ENCODE results near the gene ITPR1. TPM values are rescaled to one million over a fixed set of nuclear protein-coding genes. Genes with fewer than 3 reads are reported as not detected.

The ITPR1 gene
- total and polyA plus RNA-seq, 2 experiments from 2014 or later, result 6.8 to 21.0 TPM

GRCh38 chr3:4808637-4809036 is 315.5 kb downstream of the ITPR1 start:
- no peaks in the 10 kb centered on the region for H3K9me2 ChIP-seq (ENCODE audit: insufficient read depth)
- no peak overlapping the region for H3K4me2 ChIP-seq
- H3K36me3 ChIP-seq (ENCODE audit: insufficient read depth), result no peaks in the 10 kb centered on the region
- H3K4me3 ChIP-seq, result no peak overlapping the region
- no peak overlapping the region for H3K27ac Mint-ChIP-seq
- no peaks in the 10 kb centered on the region for H3F3A ChIP-seq (replicated peaks; ENCODE audit: low read depth)
- H2AFZ ChIP-seq, result no peak overlapping the region
- H3K9me3 Mint-ChIP-seq, result no peaks in the 10 kb centered on the region
- ATAC-seq, result no peak
- DNase-seq (ENCODE audit: low spot score), result no peak
- no peak overlapping the region for H3K4me3 Mint-ChIP-seq
- no peaks in the 10 kb centered on the region for H3K36me3 Mint-ChIP-seq (ENCODE audit: low read depth)
- no peak for TF ChIP-seq EZH2 (IDR thresholded peaks at IDR 0.05; ENCODE audit: low read depth, unreplicated experiment)
- no peak for TF ChIP-seq CREB1 (CRISPR knock-in tag; IDR thresholded peaks at IDR 0.05; ENCODE audit: low read depth)
- TF ChIP-seq REST (IDR thresholded peaks at IDR 0.05; ENCODE audit: unreplicated experiment), result no peak
- no peak for TF ChIP-seq ZNF114 (CRISPR knock-in tag; IDR thresholded peaks at IDR 0.05)
- no peak for TF ChIP-seq ZNF462 (CRISPR knock-in tag; IDR thresholded peaks at IDR 0.05)
- TF ChIP-seq EZH2phosphoT487 (IDR thresholded peaks at IDR 0.05; ENCODE audit: unreplicated experiment), result no peak
- no peak for TF ChIP-seq JUNB (IDR thresholded peaks at IDR 0.05; ENCODE audit: unreplicated experiment)
- TF ChIP-seq CTCF (conservative IDR thresholded peaks at IDR 0.05; ENCODE audit: low read depth in 2 of 2), result no peak
- no peak for TF ChIP-seq POLR2AphosphoS5 (IDR thresholded peaks at IDR 0.05; ENCODE audit: low read depth)
- no peak for TF ChIP-seq NANOG (IDR thresholded peaks at IDR 0.05; ENCODE audit: borderline replicate concordance)
- no peak for TF ChIP-seq ZNF331 (CRISPR knock-in tag; IDR thresholded peaks at IDR 0.05; ENCODE audit: low read depth)
- TF ChIP-seq ETS1 (IDR thresholded peaks at IDR 0.05), result no peak
- no peak for TF ChIP-seq STAT1 (IDR thresholded peaks at IDR 0.05; ENCODE audit: unreplicated experiment)
- no peaks in the 10 kb centered on the region for H3K79me2 ChIP-seq (replicated peaks; ENCODE audit: insufficient read depth)
- no peaks in the 10 kb centered on the region for H3K4me1 ChIP-seq (ENCODE audit: insufficient read depth)
- H3K27ac ChIP-seq (ENCODE audit: low read depth), result no peak overlapping the region
- no peaks in the 10 kb centered on the region for H3K27me3 ChIP-seq (ENCODE audit: insufficient read depth)
- H4K20me1 ChIP-seq (replicated peaks; ENCODE audit: insufficient read depth), result no peaks in the 10 kb centered on the region
- H3K4me1 Mint-ChIP-seq, result peaks cover 3% of the 10 kb centered on the region; the same call in 1 of the 3 replicates
- H3K27me3 Mint-ChIP-seq (ENCODE audit: insufficient read depth, low read depth, poor library complexity), result peaks cover 2% of the 10 kb centered on the region

Measured in GM23338 (cell line).